Activated CD8-positive, alpha-beta T cell treated with anti-CD3 and anti-CD28 coated beads, Interleukin-2, amount 10 ng/mL, durations not matched to agents 7 days and 5 days (primary cell): ENCODE data around the gene PTPRH. TPM values are rescaled to one million over a fixed set of nuclear protein-coding genes. Genes with fewer than 3 reads are reported as not detected.
"Not testable (repeated sequence)": the region's sequence is repeated elsewhere in the genome, so short reads cannot be mapped to it uniquely, and the experiment has no call there.

ENCODE experiments used
- ATAC-seq: fragments of 150-1000 bp; cut with Tn5 transposase; one replicate; pipeline ENCODE4 v1.10.0; 2021; ENCODE audit warnings: moderate library complexity
- CTCF ChIA-PET: fragments of 350-600 bp; sonication (Branson Sonifier 250); formaldehyde crosslinking; loops from one replicate; lab custom pipeline; 2021; ENCODE audit warnings: antibody characterized with exemption; lab: Charles Lee
- POLR2A ChIA-PET: fragments of 350-600 bp; sonication (Branson Sonifier 250); formaldehyde crosslinking; loops from one replicate; lab custom pipeline; 2021; ENCODE audit warnings: antibody characterized with exemption; lab: Charles Lee
- DNase-seq: peaks from one replicate; pipeline ENCODE4 v3.0.0-alpha.2; 2020
- H3K27ac Mint-ChIP-seq: one replicate; pipeline ENCODE4 v1.8.0; 2021; ENCODE audit warnings: mild to moderate bottlenecking, mixed read lengths
- H3K27me3 Mint-ChIP-seq: one replicate; pipeline ENCODE4 v1.8.0; 2021; ENCODE audit warnings: low read depth, mixed read lengths
- H3K36me3 Mint-ChIP-seq: one replicate; pipeline ENCODE4 v1.8.0; 2021; ENCODE audit warnings: low read depth, mixed read lengths
- H3K4me1 Mint-ChIP-seq: one replicate; pipeline ENCODE4 v1.8.0; 2021; ENCODE audit warnings: low read depth, mixed read lengths
- H3K4me3 Mint-ChIP-seq: one replicate; pipeline ENCODE4 v1.8.0; 2021; ENCODE audit warnings: mild to moderate bottlenecking, mixed read lengths
- H3K9me3 Mint-ChIP-seq: one replicate; pipeline ENCODE4 v1.8.0; 2022; ENCODE audit warnings: mixed read lengths; ENCODE audit not compliant: insufficient read depth
- total RNA-seq, 2 experiments: library from RNA; stranded (reverse); gene quantifications; one replicate each; pipeline ENCODE4 v1.2.3, GENCODE V29; 2021

Gene PTPRH
- total RNA-seq, 2 experiments from 2014 or later = not detected

DNA sequence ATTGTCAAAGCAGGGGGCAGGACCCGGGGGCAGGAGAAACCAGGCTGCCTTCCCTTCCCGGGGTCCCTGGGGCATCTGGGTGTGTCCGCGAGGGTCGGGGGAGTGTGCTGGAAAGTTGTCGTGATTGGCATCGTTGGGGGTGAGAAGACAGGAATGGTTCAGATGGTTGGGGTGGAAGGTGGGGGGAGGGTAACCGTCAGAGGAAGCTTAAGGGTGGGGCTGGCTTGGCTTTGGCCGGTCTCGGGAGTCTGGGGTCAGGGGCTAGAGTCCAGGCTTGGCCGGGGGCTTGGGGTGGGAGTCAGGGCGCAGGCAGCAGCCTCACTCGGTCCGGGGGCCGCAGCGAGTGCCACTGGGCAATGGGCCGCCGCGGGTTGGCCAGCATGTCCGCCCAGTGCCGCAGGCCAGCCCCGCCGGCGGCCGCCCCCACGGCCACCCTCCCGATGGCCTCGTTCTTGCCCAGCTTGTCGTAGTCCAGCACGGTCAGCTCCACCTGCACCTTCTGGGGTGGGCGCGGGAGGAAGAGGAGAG is 36.1 kb downstream of the PTPRH start:
- H3K4me1 Mint-ChIP-seq = peaks cover 30% of the 10 kb centered on the region
- H3K4me3 Mint-ChIP-seq = peak overlapping the region; percentile 63
- CTCF ChIA-PET = no interaction called here
- H3K9me3 Mint-ChIP-seq = peaks cover 3% of the 10 kb centered on the region
- no peak for DNase-seq
- POLR2A ChIA-PET = no interaction called here
- H3K27ac Mint-ChIP-seq = no peak overlapping the region
- no peak for ATAC-seq
- H3K36me3 Mint-ChIP-seq = no peaks in the 10 kb centered on the region
- H3K27me3 Mint-ChIP-seq = peaks cover 57% of the 10 kb centered on the region

DNA sequence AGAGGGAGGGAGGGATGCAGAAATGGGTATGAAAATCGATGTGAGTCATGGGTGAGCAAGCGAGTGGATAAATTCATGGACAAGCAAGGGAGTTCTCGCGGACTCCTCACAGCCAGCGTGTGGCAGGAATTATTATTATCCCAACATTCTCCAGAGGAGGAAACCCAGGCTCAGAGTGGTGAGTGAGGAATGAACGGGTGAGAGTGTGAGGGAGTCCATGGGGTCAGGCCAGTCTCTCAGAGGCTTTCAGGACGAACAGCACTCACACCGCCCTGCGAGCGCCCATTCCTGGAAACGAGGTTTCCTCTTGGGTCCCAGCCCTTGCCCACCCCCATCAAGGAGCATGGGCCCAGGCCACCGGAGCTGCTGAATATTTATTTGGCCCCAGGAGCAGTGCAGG is 36.6 kb downstream of the PTPRH start:
- Mint-ChIP-seq H3K27me3 (peaks cover 58% of the 10 kb centered on the region), H3K4me1 (peaks cover 27% of the 10 kb centered on the region), H3K4me3 (peak overlapping the region; percentile 29), H3K27ac (no peak overlapping the region), H3K36me3 (no peaks in the 10 kb centered on the region), H3K9me3 (peaks cover 3% of the 10 kb centered on the region)
- ATAC-seq (no peak), DNase-seq (no peak)
- CTCF ChIA-PET = no interaction called here
- POLR2A ChIA-PET = no interaction called here

DNA sequence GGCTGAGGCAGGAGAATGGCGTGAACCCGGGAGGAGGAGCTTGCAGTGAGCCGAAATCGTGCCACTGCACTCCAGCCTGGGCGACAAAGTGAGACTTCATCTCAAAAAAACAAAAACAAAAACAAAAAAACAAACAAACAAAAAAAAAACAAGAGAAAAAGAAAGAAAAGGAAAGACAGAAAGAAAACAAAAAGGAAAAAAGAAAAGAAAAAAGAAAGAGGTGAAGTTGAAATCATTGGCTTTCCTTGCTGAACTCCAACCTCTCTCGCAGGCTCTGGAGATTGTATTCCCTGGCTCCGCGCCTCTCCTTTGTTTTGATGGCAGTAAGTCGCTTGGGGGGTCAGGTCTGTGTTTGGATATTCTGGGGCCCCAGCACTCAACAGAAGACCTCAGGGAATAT is 37.0 kb downstream of the PTPRH start:
- CTCF ChIA-PET, POLR2A ChIA-PET, H3K27ac Mint-ChIP-seq, ATAC-seq, H3K4me3 Mint-ChIP-seq, H3K9me3 Mint-ChIP-seq, H3K36me3 Mint-ChIP-seq, DNase-seq: not testable (repeated sequence)
- peaks cover 61% of the 10 kb centered on the region for H3K27me3 Mint-ChIP-seq
- peaks cover 27% of the 10 kb centered on the region for H3K4me1 Mint-ChIP-seq

DNA sequence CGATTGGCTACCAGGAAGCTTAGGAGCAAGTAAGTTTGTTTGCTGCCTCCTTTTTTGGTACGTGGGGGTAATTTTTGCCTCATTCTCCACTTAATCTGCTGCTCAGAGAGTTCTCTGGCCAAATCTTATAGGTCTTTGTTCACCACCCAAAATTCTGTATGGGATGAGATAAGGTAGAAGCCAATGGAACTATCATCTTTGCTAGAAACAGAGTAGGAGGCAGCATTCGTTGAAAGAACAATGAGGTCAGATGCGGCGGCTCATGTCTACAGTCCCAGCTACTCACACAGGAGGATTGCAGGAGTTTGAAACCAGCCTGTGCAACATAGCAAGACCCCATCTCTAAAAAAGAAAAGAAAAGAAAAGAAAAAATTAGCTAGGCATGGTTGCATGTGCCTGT is 37.9 kb downstream of the PTPRH start:
- H3K4me1 Mint-ChIP-seq = peaks cover 33% of the 10 kb centered on the region
- POLR2A ChIA-PET = interaction anchor here (0.6 kb wide), 1 partner anchor 27 kb away, joined by 3 read pairs; no protein-coding TSS in a partner anchor
- ATAC-seq (no peak), DNase-seq (no peak)
- H3K9me3 Mint-ChIP-seq = peaks cover 5% of the 10 kb centered on the region
- peaks cover 61% of the 10 kb centered on the region for H3K27me3 Mint-ChIP-seq
- CTCF ChIA-PET = interaction anchor here (1.3 kb wide), 1 partner anchor 11 kb away, joined by 7 read pairs; no protein-coding TSS in a partner anchor
- H3K4me3 Mint-ChIP-seq = no peak overlapping the region
- H3K36me3 Mint-ChIP-seq = no peaks in the 10 kb centered on the region
- no peak overlapping the region for H3K27ac Mint-ChIP-seq

DNA sequence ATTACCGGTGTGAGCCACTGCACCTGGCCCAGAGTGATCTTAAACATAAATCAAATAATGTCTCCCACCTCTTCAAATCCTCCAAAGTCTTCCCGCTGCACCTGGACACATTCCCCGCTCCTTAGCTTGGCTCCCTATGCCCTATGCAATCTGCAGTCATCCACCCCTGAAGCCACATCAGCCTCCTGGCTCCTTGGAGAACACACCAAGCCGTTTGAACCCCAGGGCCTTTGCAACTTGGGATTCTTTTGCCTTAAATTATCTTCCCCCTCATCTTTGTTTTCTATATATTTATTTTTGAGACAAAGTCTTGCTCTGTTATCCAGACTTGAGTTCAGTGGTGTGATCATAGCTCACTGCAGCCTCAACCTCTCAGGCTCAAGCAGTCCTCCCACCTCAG is 40.2 kb downstream of the PTPRH start:
- DNase-seq (no peak), ATAC-seq (no peak)
- Mint-ChIP-seq H3K4me1 (peaks cover 28% of the 10 kb centered on the region), H3K36me3 (no peaks in the 10 kb centered on the region), H3K27me3 (peaks cover 59% of the 10 kb centered on the region), H3K9me3 (peaks cover 3% of the 10 kb centered on the region), H3K4me3 (no peak overlapping the region), H3K27ac (no peak overlapping the region)
- CTCF ChIA-PET = interaction anchor here (1.0 kb wide), 1 partner anchor 9 kb away, joined by 5 read pairs; no protein-coding TSS in a partner anchor
- POLR2A ChIA-PET = no interaction called here

DNA sequence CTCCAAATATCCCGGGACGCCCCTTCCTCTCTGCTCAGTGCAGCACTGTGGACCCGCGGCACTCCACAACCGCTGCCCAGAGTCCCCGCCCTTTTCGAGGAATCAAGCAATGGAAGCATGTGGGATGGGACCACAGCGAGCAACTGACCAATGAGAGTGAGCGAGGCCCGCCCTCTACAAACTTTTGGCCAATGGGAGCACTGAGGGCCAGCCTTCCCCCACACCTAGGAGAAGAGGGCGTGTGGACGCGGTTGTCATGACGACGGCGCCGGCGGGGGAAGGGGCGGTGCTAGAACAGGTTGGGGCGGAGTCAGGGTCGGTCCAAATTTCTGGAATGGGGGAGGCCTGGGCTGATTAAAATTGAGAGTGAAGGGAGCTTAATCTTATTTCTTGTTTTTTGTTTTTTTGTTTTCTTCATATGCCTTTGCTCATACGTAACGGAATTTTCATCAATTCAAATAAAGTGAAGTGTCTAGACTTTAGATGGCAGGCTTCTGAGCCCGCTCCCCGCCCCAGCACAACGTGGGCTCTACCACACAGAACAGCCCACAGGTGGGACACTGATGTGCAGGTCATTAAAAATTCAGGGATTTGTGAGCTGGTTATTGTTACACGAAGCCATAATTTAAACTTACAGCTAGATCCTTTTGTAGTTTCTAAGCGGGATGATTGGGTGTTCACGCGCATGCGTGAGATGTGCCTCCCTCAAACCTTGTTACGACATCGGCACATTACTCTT is 42.6 kb downstream of the PTPRH start, which contains the start of gene DNAAF3:
TSS of gene DNAAF3 (minus strand) at position 84 of the 739 bp plus-strand sequence. CDS start 200 bp downstream, outside the sequence.
- ChIA-PET POLR2A (no interaction called here), CTCF (interaction anchor here (0.6 to 1.6 kb wide), 8 partner anchors 8 to 337 kb away, joined by 3 to 5 read pairs (median 4); no protein-coding TSS in a partner anchor)
- Mint-ChIP-seq H3K9me3 (peaks cover 3% of the 10 kb centered on the region), H3K4me1 (peaks cover 14% of the 10 kb centered on the region), H3K27ac (peak within 1 kb of the TSS; percentile 25), H3K27me3 (peaks cover 51% of the 10 kb centered on the region), H3K4me3 (peak within 1 kb of the TSS; percentile 68), H3K36me3 (no peaks in the 10 kb centered on the region)
- peak; percentile 86 for DNase-seq
- ATAC-seq = peak; percentile 92

DNA sequence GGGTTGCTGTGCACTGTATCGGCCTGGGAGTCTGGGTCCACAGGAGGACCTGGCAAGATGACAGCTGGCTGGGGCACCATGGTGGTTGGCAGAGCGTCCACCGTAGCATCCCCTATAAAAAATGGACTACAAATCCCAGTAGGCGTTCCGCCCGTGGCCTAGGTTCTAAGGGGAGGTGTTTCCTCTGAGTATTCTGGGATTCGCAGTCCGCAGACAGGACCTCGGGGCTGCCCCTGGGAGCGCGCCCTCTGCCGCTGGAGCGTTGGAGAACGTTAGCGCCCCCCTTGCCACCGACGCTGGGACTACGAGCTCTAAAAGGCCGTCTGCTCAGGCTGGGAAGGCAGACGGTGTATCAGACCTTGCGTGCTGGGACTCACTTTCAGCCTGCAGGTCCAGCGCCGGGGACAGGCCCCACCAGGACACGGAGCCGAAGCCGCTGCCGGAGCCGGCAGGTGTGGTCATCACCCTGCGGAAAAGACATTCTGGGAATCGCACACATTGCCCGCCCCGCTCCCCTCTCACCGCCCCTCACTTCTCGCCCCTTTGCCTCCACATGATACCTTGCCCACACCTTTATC is 43.3 kb downstream of the PTPRH start:
- ChIA-PET POLR2A (no interaction called here), CTCF (interaction anchor here (0.9 to 1.6 kb wide), 5 partner anchors 8 to 338 kb away, joined by 3 to 5 read pairs (median 4); no protein-coding TSS in a partner anchor)
- peak; percentile 72 for DNase-seq

DNA sequence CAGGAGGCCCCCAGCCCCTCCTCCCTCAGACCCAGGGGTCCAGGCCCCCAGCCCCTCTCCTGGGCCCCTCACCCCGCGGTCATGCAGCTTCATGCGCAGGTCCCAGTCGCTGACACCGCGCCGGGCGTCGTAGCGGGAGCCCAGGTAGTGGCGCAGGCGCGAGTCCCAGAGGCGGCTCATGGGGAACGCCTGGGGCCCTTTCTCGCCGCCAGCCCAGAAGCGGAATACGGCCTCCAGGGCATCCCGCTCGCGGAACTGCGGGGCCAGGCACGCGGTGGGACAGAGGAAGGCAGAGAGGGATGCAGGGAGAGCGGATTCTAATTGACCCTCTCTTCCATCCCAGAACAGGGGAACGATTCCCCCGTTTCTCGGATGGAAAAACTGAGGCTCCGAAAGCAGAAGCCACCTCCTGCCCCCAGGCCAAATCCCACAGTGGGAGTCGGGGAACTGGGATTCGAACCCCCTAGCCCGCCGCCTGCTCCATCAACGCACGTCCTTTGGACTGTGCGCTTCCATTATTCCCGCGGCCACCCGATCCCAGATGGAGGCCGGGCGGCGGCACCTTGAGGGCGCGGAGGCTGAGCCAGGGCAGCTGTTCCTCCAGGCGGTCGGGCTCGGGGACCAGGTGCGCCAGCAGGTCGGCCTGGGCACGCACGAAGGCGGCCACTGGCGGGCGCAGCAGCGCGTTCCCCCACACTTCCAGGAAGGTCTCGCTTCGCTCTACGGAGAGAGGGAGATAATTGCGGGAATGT is 47.6 kb downstream of the PTPRH start:
- no peaks in the 10 kb centered on the region for H3K36me3 Mint-ChIP-seq

More for the DNA sequence above, 43.3 kb downstream of the PTPRH start:
- peak; percentile 70 for ATAC-seq
- H3K36me3 Mint-ChIP-seq = no peaks in the 10 kb centered on the region
- H3K4me3 Mint-ChIP-seq = peak overlapping the region; percentile 68
- H3K27me3 Mint-ChIP-seq = peaks cover 48% of the 10 kb centered on the region
- peaks cover 14% of the 10 kb centered on the region for H3K4me1 Mint-ChIP-seq
- peaks cover 3% of the 10 kb centered on the region for H3K9me3 Mint-ChIP-seq
- no peak overlapping the region for H3K27ac Mint-ChIP-seq

DNA sequence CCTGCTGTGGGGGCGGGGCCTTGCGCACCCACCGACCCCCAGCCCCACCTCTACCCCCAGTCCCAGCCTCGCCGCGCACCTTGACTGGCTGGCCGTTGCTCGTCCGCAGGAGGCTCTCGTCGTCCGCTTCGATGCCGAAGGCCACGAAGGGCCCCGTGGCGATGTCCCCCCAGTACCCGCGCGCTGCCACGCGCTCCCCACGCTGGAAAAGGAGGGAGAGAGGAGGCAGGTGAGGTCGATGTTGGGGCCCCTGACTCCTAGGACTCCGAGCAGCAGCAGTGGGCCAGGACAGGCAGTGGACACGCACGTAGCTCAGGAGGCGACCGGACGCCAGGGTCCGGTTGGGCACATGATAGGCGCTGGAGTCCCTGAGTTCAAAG is 48.3 kb downstream of the PTPRH start:
- ChIA-PET CTCF (interaction anchor here (0.8 to 3.1 kb wide), 15 partner anchors 8 to 713 kb away, joined by 3 to 22 read pairs (median 5); partner anchors contain the start of gene ZNF628), POLR2A (interaction anchor here (0.5 kb wide), 1 partner anchor 98 kb away, joined by 3 read pairs; the partner anchor contains the start of gene RDH13)
- Mint-ChIP-seq H3K9me3 (no peaks in the 10 kb centered on the region), H3K36me3 (no peaks in the 10 kb centered on the region), H3K27ac (no peak overlapping the region), H3K4me3 (no peak overlapping the region), H3K27me3 (peaks cover 34% of the 10 kb centered on the region), H3K4me1 (peaks cover 15% of the 10 kb centered on the region)
- DNase-seq = no peak
- no peak for ATAC-seq

More for the DNA sequence above, 47.6 kb downstream of the PTPRH start:
- Mint-ChIP-seq H3K4me1 (peaks cover 17% of the 10 kb centered on the region), H3K4me3 (no peak overlapping the region), H3K9me3 (peaks cover under 1% of the 10 kb centered on the region), H3K27ac (no peak overlapping the region), H3K27me3 (peaks cover 36% of the 10 kb centered on the region)
- CTCF ChIA-PET = interaction anchor here (1.4 to 3.1 kb wide), 2 partner anchors 11 to 20 kb away, joined by 11 to 22 read pairs; no protein-coding TSS in a partner anchor
- POLR2A ChIA-PET = no interaction called here
- ATAC-seq (no peak), DNase-seq (no peak)

DNA sequence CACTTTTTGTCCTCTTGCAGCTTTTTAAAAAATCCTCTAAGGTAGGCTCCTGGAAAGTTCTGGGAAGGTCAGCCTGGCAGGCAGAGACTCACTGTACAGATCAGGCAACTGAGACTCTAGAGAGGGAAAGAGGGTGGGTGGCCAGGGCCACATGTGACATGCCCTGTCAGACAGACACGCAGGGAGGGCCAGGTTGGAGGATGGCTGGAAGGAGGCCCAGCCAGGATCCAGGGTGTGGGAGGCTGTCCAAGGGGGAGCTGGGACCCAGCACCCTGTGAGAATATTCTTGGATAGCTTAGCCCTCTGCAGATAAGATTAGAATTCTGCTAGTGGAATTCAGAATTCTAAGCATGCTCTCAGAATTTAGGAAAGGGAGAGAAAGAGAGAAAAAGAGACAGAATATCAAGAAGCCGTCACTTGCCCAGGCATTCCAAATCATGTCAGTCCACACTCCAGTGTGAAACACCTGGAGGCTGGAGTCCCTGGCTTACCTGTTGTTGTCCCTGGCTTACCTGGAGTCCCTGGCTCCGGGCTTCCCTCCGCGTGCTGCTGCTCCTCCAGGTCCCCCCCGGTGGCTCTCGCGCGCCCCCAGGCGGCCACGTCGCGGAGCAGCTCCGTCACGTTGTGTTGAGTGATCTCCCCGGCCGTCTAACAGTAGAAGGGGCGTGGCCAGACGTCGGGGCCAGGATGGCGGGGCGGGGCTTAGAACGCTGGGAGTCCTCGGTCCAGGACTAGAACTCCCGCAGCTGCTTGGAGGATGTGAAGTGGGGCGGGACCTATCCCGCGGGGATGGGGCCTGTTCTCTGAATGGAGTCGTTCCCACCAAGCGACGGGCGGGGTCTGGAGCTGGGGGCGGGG is 48.9 kb downstream of the PTPRH start:
- POLR2A ChIA-PET = interaction anchor here (0.5 to 0.6 kb wide), 2 partner anchors 97 to 511 kb away, joined by 3 read pairs; partner anchors contain the start of gene RDH13
- no peak overlapping the region for H3K27ac Mint-ChIP-seq
- no peak overlapping the region for H3K4me3 Mint-ChIP-seq
- DNase-seq (peak; percentile 93), ATAC-seq (peak; percentile 94)
- no peaks in the 10 kb centered on the region for H3K9me3 Mint-ChIP-seq
- peaks cover 13% of the 10 kb centered on the region for H3K4me1 Mint-ChIP-seq
- CTCF ChIA-PET = interaction anchor here (0.8 to 3.1 kb wide), 20 partner anchors 9 to 712 kb away, joined by 3 to 22 read pairs (median 5); partner anchors contain the start of genes ISOC2, KMT5C and ZNF628
- peaks cover 29% of the 10 kb centered on the region for H3K27me3 Mint-ChIP-seq
- no peaks in the 10 kb centered on the region for H3K36me3 Mint-ChIP-seq
